Ammon's horn (tissue), 1 donor: Measurements from ENCODE around the gene PILRB.
A peak's percentile ranks its signal among the peaks of the same experiment; 100 is the strongest.

Experiments
- DNase-seq: peaks from one replicate; pipeline ENCODE4 v3.0.0-alpha.2; 2016; ENCODE audit warnings: low spot score

PILRB gene

GRCh38 chr7:100407285-100408180, 49.6 kb downstream of the PILRB start:
- DNase-seq: peak; percentile 65

- no peak for DNase-seq
These were observed 53.2 kb downstream of the PILRB start for GRCh38 chr7:100411101-100411500.

GRCh38 chr7:100413346-100413745, 55.4 kb downstream of the PILRB start:
- no peak for DNase-seq

GRCh38 chr7:100413889-100414288, 56.0 kb downstream of the PILRB start:
- DNase-seq: no peak

- DNase-seq: no peak
These were observed 57.5 kb downstream of the PILRB start for GRCh38 chr7:100415448-100415847.
